Endothelial cell of umbilical vein (primary cell): Measurements from ENCODE around the gene YPEL1. TPM values are rescaled to one million over a fixed set of nuclear protein-coding genes. Genes with fewer than 3 reads are reported as not detected.

ENCODE experiments used
- BruUV-seq: library from RNA; stranded (reverse); fragments of 400-500 nt; replicated peaks from 2 replicates; lab custom pipeline; 2021; lab: Mats Ljungman, UMichigan
- CTCF ChIA-PET: fragments of 300-600, 350-600 bp; sonication (Branson Sonifier 250); formaldehyde crosslinking; loops from one replicate; lab custom pipeline; 2021; ENCODE audit warnings: antibody characterized with exemption, inconsistent platforms; lab: Charles Lee
- POLR2A ChIA-PET: fragments of 300-600, 350-600 bp; sonication (Branson Sonifier 250); formaldehyde crosslinking; loops from one replicate; lab custom pipeline; 2021; ENCODE audit warnings: antibody characterized with exemption, inconsistent platforms; lab: Charles Lee
- DNase-seq: peaks from one replicate; pipeline ENCODE4 v3.0.0-alpha.2; 2011; ENCODE audit warnings: low read depth, low spot score
- FAIRE-seq: peaks from 2 replicates; lab custom pipeline; 2011; peaks lifted over from hg19 to GRCh38; lab: Jason Lieb, UNC
- H2AFZ ChIP-seq: 2 replicates; pipeline ENCODE4 v1.6.0; 2012; ENCODE audit warnings: low read depth, low read length, control low read depth, inconsistent platforms
- H3K27ac ChIP-seq: 2 replicates; pipeline ENCODE4 v1.5.1; 2011; ENCODE audit warnings: low read depth, mild to moderate bottlenecking, control low read depth, low read length, moderate library complexity; ENCODE audit not compliant: insufficient read depth
- H3K27me3 ChIP-seq, 2 experiments: 2 replicates each; pipeline versions ENCODE4 v1.6.0 to v1.6.1; 2011; ENCODE audit warnings: low read length in 2 of 2, mixed read lengths in 1 of 2; ENCODE audit not compliant: control insufficient read depth in 2 of 2, insufficient read depth in 2 of 2
- H3K36me3 ChIP-seq, 2 experiments: 2 replicates in 1 of 2; 3 replicates in 1 of 2; pipeline ENCODE4 v1.5.1; 2011; ENCODE audit warnings: low read length in 2 of 2, mild to moderate bottlenecking in 1 of 2, moderate library complexity in 1 of 2; ENCODE audit not compliant: control insufficient read depth in 2 of 2, insufficient read depth in 2 of 2; ENCODE audit errors: extremely low read depth in 1 of 2
- H3K4me1 ChIP-seq: 3 replicates; pipeline ENCODE4 v1.5.1; 2011; ENCODE audit warnings: mild to moderate bottlenecking, low read length; ENCODE audit not compliant: control insufficient read depth, insufficient read depth; ENCODE audit errors: extremely low read depth
- H3K4me2 ChIP-seq: 2 replicates; pipeline ENCODE4 v1.6.1; 2011; ENCODE audit warnings: low read length, control low read depth, mixed read lengths; ENCODE audit not compliant: insufficient read depth
- H3K4me3 ChIP-seq, 3 experiments: fragments of 200-600 bp in 1 of 3; sonication (generic), shearing (Covaris generic) in 1 of 3; replicated peaks in 1 of 3; 2 replicates each; pipeline ENCODE4 v1.5.1; 2011 to 2016; ENCODE audit warnings: control low read depth in 3 of 3, low read length in 3 of 3, mild to moderate bottlenecking in 2 of 3, inconsistent platforms in 1 of 3, low read depth in 1 of 3, moderate library complexity in 1 of 3; ENCODE audit not compliant: insufficient read depth in 1 of 3
- H3K79me2 ChIP-seq: 2 replicates; pipeline ENCODE4 v1.6.0; 2012; ENCODE audit warnings: low read length, inconsistent platforms; ENCODE audit not compliant: control insufficient read depth, insufficient read depth
- H3K9ac ChIP-seq: replicated peaks from 2 replicates; pipeline ENCODE3; 2011; ENCODE audit warnings: low read length, control low read depth; ENCODE audit not compliant: insufficient read depth; ENCODE audit errors: extremely low read depth
- H3K9me1 ChIP-seq: replicated peaks from 3 replicates; pipeline ENCODE4 v1.6.0; 2011; ENCODE audit warnings: mild to moderate bottlenecking, low read length; ENCODE audit not compliant: control insufficient read depth, insufficient read depth; ENCODE audit errors: extremely low read depth
- H3K9me3 ChIP-seq: replicated peaks from 2 replicates; pipeline ENCODE4 v1.5.1; 2012; ENCODE audit warnings: low read length, inconsistent platforms; ENCODE audit not compliant: control insufficient read depth, insufficient read depth
- H4K20me1 ChIP-seq: replicated peaks from 2 replicates; pipeline ENCODE3; 2011; ENCODE audit warnings: mild to moderate bottlenecking, low read length; ENCODE audit not compliant: control insufficient read depth, insufficient read depth; ENCODE audit errors: extremely low read depth
- CTCF ChIP-seq, 2 donors: IDR thresholded peaks; 1 replicate in 1 of 2; 2 replicates in 1 of 2; pipeline ENCODE4 v1.5.1; 2011; ENCODE audit warnings: low read length in 2 of 2, mild to moderate bottlenecking in 2 of 2, moderate library complexity in 2 of 2, control low read depth in 1 of 2, inconsistent platforms in 1 of 2, low read depth in 1 of 2; ENCODE audit not compliant: insufficient read depth in 1 of 2; ENCODE audit errors: extremely low read depth in 1 of 2
- EZH2 ChIP-seq: IDR thresholded peaks from 2 replicates; pipeline ENCODE4 v1.6.1; 2012; ENCODE audit warnings: borderline replicate concordance, low read depth, mild to moderate bottlenecking, moderate library complexity, low read length, inconsistent platforms; ENCODE audit not compliant: severe bottlenecking
- FOS ChIP-seq: IDR thresholded peaks from 2 replicates; pipeline ENCODE4 v1.6.1; 2011; ENCODE audit warnings: mild to moderate bottlenecking, low read length, moderate library complexity, borderline replicate concordance; ENCODE audit not compliant: insufficient read depth
- JUN ChIP-seq: IDR thresholded peaks from 2 replicates; pipeline ENCODE4 v1.6.1; 2011; ENCODE audit warnings: borderline replicate concordance, low read depth; ENCODE audit not compliant: insufficient read length, insufficient read depth
- MAX ChIP-seq: IDR thresholded peaks from 2 replicates; pipeline ENCODE4 v1.6.1; 2011; ENCODE audit not compliant: insufficient read depth, insufficient read length
- POLR2A ChIP-seq: IDR thresholded peaks from 2 replicates; pipeline ENCODE4 v1.6.1; 2012; ENCODE audit warnings: low read depth, mild to moderate bottlenecking, control low read depth, low read length
- dilution Hi-C: fragments of 300-500 bp; cut with MboI; formaldehyde crosslinking; loops from one replicate; pipeline ENCODE4 v1.15.0; 2019; ENCODE audit warnings: low sequenced_read_pairs; ENCODE audit not compliant: extremely low pct_ligation_motif_present
- intact Hi-C: fragments of 100-400 bp; cut with micrococcal nuclease; formaldehyde crosslinking; loops from one replicate; pipeline ENCODE4 v1.10.0; 2022
- polyA plus RNA-seq, 4 experiments: library from polyadenylated mRNA; depleted of rRNA in 3 of 4; stranded (reverse) in 3 of 4; unstranded in 1 of 4; fragments of >200 nt; gene quantifications; 2 replicates each; pipeline versions ENCODE4 v1.2.1 to v1.2.3, GENCODE V29; 2011 to 2012; ENCODE audit warnings: missing spikeins in 1 of 4
- total RNA-seq: library from RNA; stranded (reverse); gene quantifications from 2 replicates; pipeline ENCODE4 v1.2.3, GENCODE V29; 2021

The YPEL1 gene
- total and polyA plus RNA-seq, 2 donors (not counting 3 experiments of a cell fraction or from before 2014, with no cell fraction given), result 3.7 to 6.2 TPM

- POLR2A ChIA-PET, result no interaction called here
- CTCF ChIA-PET, result interaction anchor here (1.2 kb wide), 1 partner anchor 36 kb away, joined by 3 read pairs; no protein-coding TSS in a partner anchor
- dilution Hi-C loops, result no loop called here
- H3K27me3 ChIP-seq, result peaks cover 0 to 2% of the 10 kb centered on the region in 2 experiments
- no peak for DNase-seq
- no peak for TF ChIP-seq POLR2A
- no peak for TF ChIP-seq JUN
- TF ChIP-seq CTCF (IDR thresholded peaks at IDR 0.05; ENCODE audit: extremely low read depth in 1 of 2, insufficient read depth in 1 of 2, low read depth in 1 of 2, low read length in 2 of 2), result no peak
- no peak for TF ChIP-seq FOS
- TF ChIP-seq MAX, result no peak
- TF ChIP-seq EZH2, result no peak
- no TSS peak for BruUV-seq
- peak overlapping the region; percentile 90 for H3K4me2 ChIP-seq
- H3K4me1 ChIP-seq, result peaks cover 7% of the 10 kb centered on the region
- no peak for FAIRE-seq
- peak overlapping the region; percentile 86 for H3K9ac ChIP-seq
- H3K4me3 ChIP-seq, result peak overlapping the region; percentile 87 to 94 (median 89)
- peak overlapping the region; percentile 99 for H2AFZ ChIP-seq
- intact Hi-C loops, result no loop called here
- peaks cover 8% of the 10 kb centered on the region for H3K79me2 ChIP-seq
- no peaks in the 10 kb centered on the region for H3K9me3 ChIP-seq
- H4K20me1 ChIP-seq, result no peaks in the 10 kb centered on the region
- H3K36me3 ChIP-seq, result no peaks in the 10 kb centered on the region
- no peaks in the 10 kb centered on the region for H3K9me1 ChIP-seq
- H3K27ac ChIP-seq, result peak overlapping the region; percentile 80
Observed at GRCh38 chr22:21665047-21665851, 70.3 kb downstream of the YPEL1 start.
